ENCODE results near the gene TSPAN16. TPM values are rescaled to one million over a fixed set of nuclear protein-coding genes. Genes with fewer than 3 reads are reported as not detected.

Gene TSPAN16
- total and polyA plus RNA-seq, 8 donors: not detected

- Histone ChIP-seq H3K4me3 (no peak overlapping the region), H3K27ac (no peak overlapping the region), H3K27me3 (no peaks in the 10 kb centered on the region), H3K4me1 (peaks cover 3 to 16% (median 7%) of the 10 kb centered on the region in 3 donors), H3K9me3 (no peaks in the 10 kb centered on the region), H3K36me3 (peaks cover 0 to 16% (median 0%) of the 10 kb centered on the region in 3 donors)
- ATAC-seq: peak in 2 of 4 donors; percentile 20 to 36
- intact Hi-C loops (cut with DNase I): no loop called here
- WGBS, 2 donors: 62 to 66% methylated on average over 14 of the region's 14 CpGs
- FAIRE-seq: no peak
- DNase-seq: no peak
- TF ChIP-seq CTCF (IDR thresholded peaks at IDR 0.05): no peak
Observed at GRCh38 chr19:11321191-11322126, 25.5 kb downstream of the TSPAN16 start.

- Histone ChIP-seq H3K9me3 (no peaks in the 10 kb centered on the region), H3K36me3 (peaks cover 0 to 25% (median 4%) of the 10 kb centered on the region in 3 donors), H3K27me3 (no peaks in the 10 kb centered on the region), H3K27ac (peak overlapping the region in 1 of 4 donors; percentile 8), H3K4me3 (no peak overlapping the region), H3K4me1 (peaks cover 3 to 16% (median 7%) of the 10 kb centered on the region in 3 donors)
- no peak for TF ChIP-seq CTCF (IDR thresholded peaks at IDR 0.05)
- intact Hi-C loops (cut with DNase I): no loop called here
- no peak for DNase-seq
- FAIRE-seq: no peak
- 29 to 30% methylated on average over 7 of the region's 7 CpGs for WGBS, 2 donors
- ATAC-seq: peak in 1 of 4 donors; percentile 6
Observed at GRCh38 chr19:11322269-11323024, 26.5 kb downstream of the TSPAN16 start.

- H3K4me3 ChIP-seq: no peak overlapping the region
- peak overlapping the region in 3 of 4 donors; percentile 20 to 68 (median 58) for H3K27ac ChIP-seq
- TF ChIP-seq CTCF (IDR thresholded peaks at IDR 0.05): no peak
- ATAC-seq (peak in 1 of 4 donors; percentile 4), FAIRE-seq (no peak), DNase-seq (no peak)
- 72 to 78% methylated on average over 5 of the region's 5 CpGs for WGBS, 2 donors
- H3K4me1 ChIP-seq: peaks cover 3 to 16% (median 7%) of the 10 kb centered on the region in 3 donors
- peaks cover 0 to 33% (median 7%) of the 10 kb centered on the region in 3 donors for H3K36me3 ChIP-seq
- intact Hi-C loops (cut with DNase I): no loop called here
- H3K27me3 ChIP-seq: no peaks in the 10 kb centered on the region
- no peaks in the 10 kb centered on the region for H3K9me3 ChIP-seq
Observed at GRCh38 chr19:11323601-11324078, 27.7 kb downstream of the TSPAN16 start.

GRCh38 chr19:11324079-11324661, 28.2 kb downstream of the TSPAN16 start:
- Histone ChIP-seq H3K27ac (peak overlapping the region in 3 of 4 donors; percentile 20 to 68 (median 58)), H3K4me3 (no peak overlapping the region), H3K9me3 (no peaks in the 10 kb centered on the region), H3K27me3 (no peaks in the 10 kb centered on the region), H3K4me1 (peaks cover 3 to 16% (median 7%) of the 10 kb centered on the region in 3 donors), H3K36me3 (peaks cover 0 to 38% (median 7%) of the 10 kb centered on the region in 3 donors)
- WGBS, 2 donors: 34 to 49% methylated on average over 10 of the region's 10 CpGs
- peak in 5 of 6 donors; percentile 54 to 67 (median 63) for DNase-seq
- TF ChIP-seq CTCF (IDR thresholded peaks at IDR 0.05): no peak
- peak; percentile 51 to 85 (median 76) for ATAC-seq
- intact Hi-C loops (cut with DNase I): no loop called here
- FAIRE-seq: no peak

All from pancreas (tissue), 10 donors.